Activated CD8-positive, alpha-beta memory T cell treated with anti-CD3 and anti-CD28 coated beads, Interleukin-2, amount 50 U/mL, for 1 hour (primary cell): Measurements from ENCODE around the gene BPTF.
"Not testable (repeated sequence)": the region's sequence is repeated elsewhere in the genome, so short reads cannot be mapped to it uniquely, and the experiment has no call there.

ENCODE experiments used
- DNase-seq: peaks from one replicate; pipeline ENCODE4 v3.0.0-alpha.2; 2020; ENCODE audit errors: extremely low read depth

BPTF gene, protein sequence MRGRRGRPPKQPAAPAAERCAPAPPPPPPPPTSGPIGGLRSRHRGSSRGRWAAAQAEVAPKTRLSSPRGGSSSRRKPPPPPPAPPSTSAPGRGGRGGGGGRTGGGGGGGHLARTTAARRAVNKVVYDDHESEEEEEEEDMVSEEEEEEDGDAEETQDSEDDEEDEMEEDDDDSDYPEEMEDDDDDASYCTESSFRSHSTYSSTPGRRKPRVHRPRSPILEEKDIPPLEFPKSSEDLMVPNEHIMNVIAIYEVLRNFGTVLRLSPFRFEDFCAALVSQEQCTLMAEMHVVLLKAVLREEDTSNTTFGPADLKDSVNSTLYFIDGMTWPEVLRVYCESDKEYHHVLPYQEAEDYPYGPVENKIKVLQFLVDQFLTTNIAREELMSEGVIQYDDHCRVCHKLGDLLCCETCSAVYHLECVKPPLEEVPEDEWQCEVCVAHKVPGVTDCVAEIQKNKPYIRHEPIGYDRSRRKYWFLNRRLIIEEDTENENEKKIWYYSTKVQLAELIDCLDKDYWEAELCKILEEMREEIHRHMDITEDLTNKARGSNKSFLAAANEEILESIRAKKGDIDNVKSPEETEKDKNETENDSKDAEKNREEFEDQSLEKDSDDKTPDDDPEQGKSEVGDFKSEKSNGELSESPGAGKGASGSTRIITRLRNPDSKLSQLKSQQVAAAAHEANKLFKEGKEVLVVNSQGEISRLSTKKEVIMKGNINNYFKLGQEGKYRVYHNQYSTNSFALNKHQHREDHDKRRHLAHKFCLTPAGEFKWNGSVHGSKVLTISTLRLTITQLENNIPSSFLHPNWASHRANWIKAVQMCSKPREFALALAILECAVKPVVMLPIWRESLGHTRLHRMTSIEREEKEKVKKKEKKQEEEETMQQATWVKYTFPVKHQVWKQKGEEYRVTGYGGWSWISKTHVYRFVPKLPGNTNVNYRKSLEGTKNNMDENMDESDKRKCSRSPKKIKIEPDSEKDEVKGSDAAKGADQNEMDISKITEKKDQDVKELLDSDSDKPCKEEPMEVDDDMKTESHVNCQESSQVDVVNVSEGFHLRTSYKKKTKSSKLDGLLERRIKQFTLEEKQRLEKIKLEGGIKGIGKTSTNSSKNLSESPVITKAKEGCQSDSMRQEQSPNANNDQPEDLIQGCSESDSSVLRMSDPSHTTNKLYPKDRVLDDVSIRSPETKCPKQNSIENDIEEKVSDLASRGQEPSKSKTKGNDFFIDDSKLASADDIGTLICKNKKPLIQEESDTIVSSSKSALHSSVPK (N-terminal part only)

DNA sequence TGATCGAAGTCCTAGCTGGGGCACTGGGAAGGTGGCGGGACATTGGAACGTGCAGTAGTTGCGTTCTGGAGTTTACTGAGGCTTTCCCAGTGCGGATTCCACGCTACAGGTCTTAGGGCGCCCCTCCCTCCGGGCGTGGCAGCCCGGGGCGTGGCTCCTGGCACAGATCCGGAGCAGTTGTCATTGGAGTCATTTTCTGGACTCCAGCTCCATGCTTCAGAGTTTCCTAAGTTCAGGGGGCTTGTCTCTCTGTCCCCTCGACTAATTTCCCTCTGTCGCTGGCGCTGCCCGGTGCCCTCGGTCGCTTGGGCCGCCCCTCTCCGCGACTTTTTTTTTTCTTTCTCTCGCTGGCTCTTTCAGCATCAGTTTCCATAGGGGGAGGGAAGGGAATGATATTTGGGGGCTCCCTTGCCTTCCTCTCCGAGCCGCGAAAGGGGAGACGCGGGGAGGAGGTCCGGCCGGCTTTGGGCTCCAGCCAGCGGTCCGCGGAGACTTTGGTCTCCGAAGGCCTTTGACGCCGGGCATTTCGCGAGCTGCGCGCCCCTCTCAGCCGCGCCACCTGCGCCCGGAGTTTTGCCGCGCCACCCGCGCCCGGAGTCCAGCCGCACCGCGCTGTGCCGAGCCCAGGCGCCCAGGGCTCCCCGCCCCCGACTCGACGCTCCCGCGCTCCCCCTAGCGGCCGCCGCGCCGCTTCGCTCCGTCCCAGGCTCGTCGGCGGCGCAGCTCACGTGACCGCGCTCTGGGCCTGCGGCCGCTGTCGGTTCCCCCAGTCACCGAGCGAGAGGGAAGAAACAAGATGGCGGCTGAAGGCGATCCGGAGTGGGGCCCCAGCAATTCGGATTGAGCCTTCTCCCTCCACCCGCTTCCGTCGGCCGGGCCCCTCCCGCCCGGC lies at the start of gene BPTF:
TSS of gene BPTF (plus strand) at position 769 of the 892 bp plus-strand sequence. CDS start 222 bp downstream, outside the sequence.
- peak; percentile 68 for DNase-seq

DNA sequence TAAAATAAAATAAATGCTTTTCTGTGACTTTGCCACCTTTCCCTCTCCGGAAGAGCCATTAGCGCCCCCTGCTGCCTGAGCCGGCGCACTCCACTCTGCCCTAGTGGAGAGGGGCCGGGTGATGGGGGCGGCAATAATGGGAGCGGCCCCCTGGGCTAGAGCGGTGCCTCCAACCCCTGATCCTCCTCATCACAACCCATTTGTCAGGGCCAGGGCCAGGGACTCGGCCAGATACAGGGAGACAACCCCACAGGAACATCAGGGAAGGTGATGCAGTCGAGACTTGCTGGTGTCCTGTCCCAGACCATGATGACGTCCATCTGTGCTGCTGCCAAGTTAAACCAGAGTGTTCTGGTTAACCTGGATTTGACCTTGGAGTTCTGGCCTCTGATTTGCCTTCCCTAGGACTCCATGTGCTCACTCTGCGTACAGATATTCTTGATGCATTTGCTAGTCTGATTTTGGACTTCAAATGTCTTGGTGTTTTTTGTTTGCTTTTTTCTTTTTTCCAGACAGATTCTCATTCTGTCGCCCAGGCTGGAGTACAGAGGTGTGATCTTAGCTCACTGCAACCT lies 46.1 kb upstream of the BPTF start:
- DNase-seq, result no peak

DNA sequence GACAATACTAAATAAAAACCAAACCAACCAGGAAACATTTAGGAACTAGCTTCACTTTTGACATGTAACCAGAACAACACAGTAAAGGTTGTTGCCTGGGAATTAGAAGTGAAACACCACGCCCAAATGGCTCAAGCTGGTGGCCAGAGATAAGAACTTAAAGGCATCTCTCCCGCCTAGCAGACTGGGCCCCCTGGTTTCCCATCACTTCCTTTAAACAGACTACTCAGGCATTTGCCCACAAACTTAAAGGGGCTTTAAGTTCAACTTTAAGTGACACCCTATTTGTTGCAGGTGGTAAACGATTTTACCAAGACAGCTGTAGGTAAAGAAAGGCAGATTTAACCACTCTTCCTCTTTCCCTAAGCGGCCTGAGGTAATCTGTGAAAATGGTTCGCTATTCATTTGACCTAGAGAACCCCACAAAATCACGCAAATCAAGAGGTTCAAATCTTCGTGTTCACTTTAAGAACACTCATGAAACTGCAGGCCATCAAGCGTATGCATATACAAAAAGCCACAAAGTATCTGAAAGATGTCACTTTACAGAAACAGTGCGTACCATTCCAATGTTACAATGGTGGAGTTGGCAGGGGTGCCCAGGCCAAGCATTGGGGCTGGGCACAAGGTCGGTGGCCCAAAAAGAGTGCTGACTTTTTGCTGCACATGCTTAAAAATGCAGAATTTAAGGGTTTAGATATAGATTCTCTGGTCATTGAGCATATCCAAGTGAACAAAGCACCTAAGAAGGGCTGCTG lies 40.8 kb upstream of the BPTF start:
- DNase-seq, result no peak

DNA sequence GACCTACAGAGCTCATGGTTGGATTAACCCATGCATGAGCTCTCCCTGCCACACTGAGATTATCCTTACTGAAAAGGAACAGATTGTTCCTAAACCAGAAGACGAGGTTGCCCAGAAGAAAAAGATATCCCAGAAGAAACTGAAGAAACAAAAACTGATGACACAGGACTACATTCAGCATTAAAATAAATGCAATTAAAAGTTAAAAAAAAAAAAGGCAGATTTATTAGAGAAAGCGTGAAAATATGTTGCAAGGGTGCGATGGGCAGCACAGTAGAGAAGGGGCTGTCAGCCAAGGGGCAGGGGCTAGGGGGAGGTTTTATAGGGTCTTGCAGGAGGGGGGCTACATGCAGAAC lies 40.2 kb upstream of the BPTF start:
- DNase-seq, result no peak

DNA sequence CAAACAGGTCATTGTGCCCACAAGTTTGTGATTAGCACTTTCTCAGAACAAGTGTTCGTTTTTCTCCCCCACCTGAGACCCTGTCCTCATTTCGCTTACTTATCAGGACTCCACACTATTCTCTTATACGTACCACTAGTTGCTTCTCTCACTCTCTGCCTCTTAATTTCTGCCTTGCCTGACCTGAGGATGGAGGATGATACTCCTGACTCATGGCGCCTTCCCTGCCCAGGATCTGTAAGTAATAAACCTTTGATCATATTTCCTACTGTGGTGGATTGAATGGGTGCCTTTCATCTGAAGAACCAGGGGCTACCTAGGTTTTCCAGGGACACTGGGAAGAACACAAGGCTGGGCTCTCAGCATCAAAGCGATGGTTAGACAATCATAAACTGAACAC lies 39.8 kb upstream of the BPTF start:
- no peak for DNase-seq

DNA sequence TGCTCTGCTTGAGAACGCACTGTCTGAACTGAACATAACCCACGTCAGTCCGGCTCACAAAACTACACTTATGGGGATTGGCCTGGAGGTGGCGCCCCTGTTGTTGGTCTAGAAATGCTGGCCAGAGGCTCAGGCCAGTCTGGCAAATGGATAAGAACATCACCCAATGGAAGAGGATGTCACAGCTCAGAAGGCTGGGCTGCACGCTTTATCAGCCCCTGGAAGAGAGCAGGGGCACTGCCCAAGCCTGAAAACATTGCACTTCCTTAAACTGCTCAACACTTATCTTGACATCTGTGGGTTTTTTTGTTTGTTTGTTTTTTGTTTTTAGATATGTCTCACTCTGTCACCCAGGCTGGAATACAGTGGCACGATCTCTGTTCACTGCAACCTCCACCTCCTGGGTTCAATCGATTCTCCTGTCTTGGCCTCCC lies 24.8 kb upstream of the BPTF start:
- no peak for DNase-seq

- DNase-seq, result no peak
Measured at GRCh38 chr17:67801626-67802175, 23.6 kb upstream of the BPTF start.

DNA sequence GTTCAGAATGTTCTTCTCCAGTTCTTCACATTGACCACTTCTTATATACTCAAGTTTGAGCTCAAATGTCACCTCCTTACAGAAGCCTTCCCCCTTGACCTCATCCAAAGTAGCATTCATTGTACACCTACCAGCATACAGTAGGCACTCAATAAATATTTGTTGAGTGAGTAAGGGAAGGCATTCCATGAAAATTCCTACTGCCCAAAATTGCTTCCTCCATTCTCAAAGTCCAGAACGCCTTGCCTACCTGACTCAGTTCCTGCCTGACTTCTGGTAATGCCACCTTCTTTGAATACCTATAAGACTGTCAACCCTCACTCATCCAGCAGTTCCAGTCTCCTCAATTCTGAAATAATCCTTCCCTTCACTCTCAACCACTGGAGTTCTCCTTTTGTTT lies 14.8 kb upstream of the BPTF start:
- DNase-seq, result no peak

DNA sequence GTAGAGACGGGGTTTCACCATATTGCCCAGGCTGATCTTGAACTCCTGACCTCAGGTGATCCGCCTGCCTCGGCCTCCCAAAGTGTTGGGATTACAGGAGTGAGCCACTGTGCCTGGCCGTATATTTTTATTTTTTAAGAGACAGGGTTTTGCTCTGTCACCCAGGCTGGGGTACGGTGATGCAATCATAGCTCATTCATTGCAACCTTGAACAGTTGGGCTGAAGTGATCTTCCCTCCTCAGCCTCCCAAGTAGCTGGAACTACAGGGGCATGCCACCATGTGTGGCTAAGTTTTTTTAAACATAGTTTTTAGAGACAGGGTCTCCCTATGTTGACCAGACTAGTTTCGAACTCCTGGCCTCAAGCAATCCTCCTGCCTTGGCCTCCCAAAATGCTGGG lies 12.9 kb upstream of the BPTF start:
- DNase-seq, result not testable (repeated sequence)

- no peak for DNase-seq
Measured at GRCh38 chr17:67813803-67814180, 11.5 kb upstream of the BPTF start.

DNA sequence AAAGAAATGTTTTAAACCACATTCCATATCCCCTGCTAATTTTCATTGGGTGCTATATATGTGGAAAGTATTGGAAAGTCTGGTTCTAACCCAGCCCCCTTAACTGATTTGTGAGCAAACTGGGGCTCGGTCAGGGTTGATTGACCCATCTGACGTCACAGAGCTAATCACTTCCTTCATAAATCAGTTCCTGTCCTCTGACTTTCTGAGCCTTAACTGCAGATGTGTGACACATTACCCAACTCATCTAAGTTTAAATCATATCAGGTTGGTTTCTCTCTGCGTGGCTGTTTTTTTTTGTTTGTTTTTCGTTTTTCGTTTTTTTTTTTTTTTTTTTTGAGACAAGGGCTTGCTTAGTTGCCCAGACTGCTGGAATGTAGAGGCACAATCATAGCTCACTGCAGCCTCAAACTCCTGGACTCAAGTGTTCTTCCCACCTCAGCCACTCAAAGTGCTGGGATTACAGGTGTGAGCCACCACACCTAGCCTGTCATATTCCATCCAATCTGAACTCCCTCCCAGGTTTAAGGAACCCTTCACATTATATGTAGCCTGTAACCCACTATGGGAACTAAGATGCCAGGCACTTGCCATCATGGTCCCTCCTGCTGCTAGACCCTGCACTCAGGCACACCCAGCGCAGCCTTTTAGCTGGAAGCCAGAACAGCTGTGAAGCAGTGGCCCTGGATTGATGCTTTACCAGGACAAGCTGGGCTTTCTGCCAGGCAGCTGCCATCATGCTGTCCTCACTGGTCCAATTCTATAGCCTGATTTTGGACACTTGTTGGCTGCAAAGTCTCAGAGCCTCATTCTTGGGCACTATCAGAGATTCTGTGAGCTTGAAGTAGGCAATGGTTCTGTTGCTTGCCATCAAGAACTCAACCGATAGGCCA lies 6.9 kb upstream of the BPTF start:
- DNase-seq, result no peak

- DNase-seq, result no peak
Measured at GRCh38 chr17:67819722-67820121, 5.6 kb upstream of the BPTF start.

- no peak for DNase-seq
Measured at GRCh38 chr17:67821871-67822367, 3.4 kb upstream of the BPTF start.

DNA sequence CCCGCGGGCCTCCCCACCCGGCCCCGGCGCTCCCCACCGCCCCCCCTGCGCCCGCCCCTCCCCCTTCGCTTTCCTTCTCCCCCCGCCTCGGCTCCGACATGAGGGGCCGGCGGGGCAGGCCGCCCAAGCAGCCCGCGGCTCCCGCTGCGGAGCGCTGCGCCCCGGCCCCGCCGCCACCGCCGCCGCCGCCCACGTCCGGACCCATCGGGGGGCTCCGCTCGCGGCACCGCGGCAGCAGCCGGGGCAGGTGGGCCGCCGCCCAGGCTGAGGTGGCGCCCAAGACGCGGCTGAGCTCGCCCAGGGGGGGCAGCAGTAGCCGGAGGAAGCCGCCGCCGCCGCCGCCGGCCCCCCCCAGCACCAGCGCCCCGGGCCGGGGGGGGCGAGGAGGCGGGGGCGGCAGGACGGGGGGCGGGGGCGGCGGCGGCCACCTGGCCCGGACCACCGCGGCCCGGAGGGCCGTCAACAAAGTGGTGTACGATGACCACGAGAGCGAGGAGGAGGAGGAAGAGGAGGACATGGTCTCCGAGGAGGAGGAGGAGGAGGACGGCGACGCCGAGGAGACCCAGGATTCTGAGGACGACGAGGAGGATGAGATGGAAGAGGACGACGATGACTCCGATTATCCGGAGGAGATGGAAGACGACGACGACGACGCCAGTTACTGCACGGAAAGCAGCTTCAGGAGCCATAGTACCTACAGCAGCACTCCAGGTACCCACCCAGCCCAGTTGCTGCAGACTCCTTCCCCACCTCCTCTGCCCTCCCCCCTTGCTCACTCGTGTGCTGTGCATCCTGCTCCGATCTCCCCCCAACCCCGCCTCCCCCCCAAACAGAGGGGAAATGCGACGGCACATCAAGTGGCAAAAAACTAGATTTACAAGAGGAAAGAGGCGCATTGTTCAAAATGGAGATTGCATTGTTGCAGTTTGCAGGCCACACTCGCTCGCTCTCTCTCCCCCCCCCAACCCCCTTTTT lies 611 bp downstream of the BPTF start:
- not testable (repeated sequence) for DNase-seq

- DNase-seq, result no peak
Measured at GRCh38 chr17:67829331-67829730, 4.0 kb downstream of the BPTF start.

DNA sequence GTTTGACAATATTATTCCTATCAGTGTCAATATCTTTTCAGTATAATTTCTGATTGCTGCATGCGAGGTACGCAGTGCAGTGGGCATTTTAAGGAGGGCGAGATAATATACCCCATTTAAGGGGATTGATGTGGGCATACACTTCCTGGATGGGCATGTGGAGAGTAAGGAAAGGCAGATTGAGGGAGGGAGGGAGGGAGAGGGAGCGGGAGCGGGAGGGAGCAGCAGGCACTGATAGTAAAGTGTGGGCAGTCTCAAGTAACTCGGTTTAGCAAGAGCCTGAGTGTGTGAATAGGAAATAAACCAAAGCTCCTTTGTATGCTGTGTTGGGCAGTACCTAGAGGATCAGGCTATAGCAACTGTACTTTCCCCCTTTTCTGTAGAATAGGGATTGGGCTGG lies 5.1 kb downstream of the BPTF start:
- DNase-seq, result no peak

GRCh38 chr17:67831268-67831667 lies 6.0 kb downstream of the BPTF start:
- no peak for DNase-seq
